ENCODE data around the gene INAVA.

DNA sequence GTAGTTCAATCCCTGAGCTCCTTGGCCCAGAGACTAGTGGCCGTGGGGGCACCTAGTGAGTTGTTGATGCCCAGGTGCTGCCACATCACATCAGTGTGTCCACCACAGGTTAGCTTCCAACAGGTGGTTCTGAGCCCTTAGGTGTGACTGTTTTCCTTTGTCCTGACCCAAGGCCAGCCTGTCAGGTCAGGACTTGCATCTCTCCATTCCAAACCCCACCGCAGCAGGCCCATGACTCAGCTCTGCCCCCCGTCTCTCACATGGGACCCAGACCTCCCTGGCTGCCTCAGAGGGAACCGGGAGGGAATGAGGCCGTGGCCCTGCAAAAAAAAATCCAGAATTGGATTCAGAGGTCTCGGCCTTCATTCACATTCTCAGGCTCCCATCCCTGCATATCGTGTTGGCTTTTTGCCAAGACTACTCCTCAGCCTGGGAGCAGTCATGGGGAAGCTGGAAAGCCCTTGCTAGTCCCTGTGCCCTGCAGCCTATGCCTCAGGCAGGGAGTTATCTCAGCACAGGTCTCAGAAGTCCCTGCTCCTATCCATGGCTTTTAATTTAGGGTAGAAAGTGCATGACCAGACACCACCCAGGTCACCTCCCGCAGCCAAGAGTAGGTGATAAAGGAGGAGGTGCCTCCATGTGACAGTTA is 7.2 kb downstream of the INAVA start:
- TF ChIP-seq EZH2 (IDR thresholded peaks at IDR 0.05; ENCODE audit: low read length, missing control alignments) = no peak
- TF ChIP-seq, protein P1, sequence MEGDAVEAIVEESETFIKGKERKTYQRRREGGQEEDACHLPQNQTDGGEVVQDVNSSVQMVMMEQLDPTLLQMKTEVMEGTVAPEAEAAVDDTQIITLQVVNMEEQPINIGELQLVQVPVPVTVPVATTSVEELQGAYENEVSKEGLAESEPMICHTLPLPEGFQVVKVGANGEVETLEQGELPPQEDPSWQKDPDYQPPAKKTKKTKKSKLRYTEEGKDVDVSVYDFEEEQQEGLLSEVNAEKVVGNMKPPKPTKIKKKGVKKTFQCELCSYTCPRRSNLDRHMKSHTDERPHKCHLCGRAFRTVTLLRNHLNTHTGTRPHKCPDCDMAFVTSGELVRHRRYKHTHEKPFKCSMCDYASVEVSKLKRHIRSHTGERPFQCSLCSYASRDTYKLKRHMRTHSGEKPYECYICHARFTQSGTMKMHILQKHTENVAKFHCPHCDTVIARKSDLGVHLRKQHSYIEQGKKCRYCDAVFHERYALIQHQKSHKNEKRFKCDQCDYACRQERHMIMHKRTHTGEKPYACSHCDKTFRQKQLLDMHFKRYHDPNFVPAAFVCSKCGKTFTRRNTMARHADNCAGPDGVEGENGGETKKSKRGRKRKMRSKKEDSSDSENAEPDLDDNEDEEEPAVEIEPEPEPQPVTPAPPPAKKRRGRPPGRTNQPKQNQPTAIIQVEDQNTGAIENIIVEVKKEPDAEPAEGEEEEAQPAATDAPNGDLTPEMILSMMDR (conservative IDR thresholded peaks at IDR 0.05 in 1 of 2, IDR thresholded peaks at IDR 0.05 in 1 of 2; ENCODE audit: low read depth in 1 of 2, low read length in 2 of 2) = no peak
